GM12873 (cell line): ENCODE measurements around the gene HNRNPDL.

Experiments used
- TF ChIP-seq, protein P1 (sequence below): IDR thresholded peaks from 2 replicates; pipeline ENCODE4 v1.5.1; 2012; ENCODE audit warnings: low read depth, mild to moderate bottlenecking, moderate library complexity, low read length, control low read depth; ENCODE audit not compliant: insufficient read depth; ENCODE audit errors: missing control alignments

The HNRNPDL gene

DNA sequence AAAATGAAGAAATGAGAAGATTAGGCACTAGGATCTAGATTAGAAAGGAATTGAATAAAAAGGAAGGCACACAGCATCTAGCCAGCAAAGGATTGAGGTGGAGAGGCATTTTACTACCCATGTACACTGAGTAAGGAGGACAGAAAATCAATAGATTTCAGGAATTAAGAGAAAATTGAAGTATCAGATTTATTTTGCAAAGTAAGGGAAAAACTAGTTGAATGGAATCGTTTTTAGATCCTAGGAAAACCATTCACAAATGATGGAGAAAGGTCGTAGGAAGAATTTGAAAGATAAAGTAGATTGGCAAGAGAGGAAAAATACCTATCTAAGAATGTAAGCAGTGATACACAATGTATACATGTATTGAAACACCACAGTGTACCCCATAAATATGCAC is 31.4 kb upstream of the HNRNPDL start:
- TF ChIP-seq, protein P1, sequence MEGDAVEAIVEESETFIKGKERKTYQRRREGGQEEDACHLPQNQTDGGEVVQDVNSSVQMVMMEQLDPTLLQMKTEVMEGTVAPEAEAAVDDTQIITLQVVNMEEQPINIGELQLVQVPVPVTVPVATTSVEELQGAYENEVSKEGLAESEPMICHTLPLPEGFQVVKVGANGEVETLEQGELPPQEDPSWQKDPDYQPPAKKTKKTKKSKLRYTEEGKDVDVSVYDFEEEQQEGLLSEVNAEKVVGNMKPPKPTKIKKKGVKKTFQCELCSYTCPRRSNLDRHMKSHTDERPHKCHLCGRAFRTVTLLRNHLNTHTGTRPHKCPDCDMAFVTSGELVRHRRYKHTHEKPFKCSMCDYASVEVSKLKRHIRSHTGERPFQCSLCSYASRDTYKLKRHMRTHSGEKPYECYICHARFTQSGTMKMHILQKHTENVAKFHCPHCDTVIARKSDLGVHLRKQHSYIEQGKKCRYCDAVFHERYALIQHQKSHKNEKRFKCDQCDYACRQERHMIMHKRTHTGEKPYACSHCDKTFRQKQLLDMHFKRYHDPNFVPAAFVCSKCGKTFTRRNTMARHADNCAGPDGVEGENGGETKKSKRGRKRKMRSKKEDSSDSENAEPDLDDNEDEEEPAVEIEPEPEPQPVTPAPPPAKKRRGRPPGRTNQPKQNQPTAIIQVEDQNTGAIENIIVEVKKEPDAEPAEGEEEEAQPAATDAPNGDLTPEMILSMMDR = no peak

DNA sequence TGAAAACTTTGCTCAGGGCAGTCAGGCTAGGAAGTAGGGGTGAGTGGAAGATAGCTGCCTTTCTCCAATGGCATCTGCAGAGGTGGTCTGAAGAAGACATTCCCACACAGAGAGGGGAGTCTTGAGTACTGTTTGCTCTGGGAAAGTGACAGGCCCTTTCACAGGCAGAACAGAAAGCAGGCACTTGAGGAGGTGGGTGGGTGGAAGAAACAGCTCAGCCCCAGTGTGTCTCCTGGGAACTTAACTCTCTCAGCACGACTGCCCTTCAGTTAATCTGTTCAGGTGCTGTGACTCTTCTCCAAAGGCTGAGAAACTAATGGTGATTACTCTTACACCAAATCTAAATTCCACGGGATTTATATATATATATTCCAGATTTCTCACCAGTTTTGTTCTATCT is 28.5 kb upstream of the HNRNPDL start:
- TF ChIP-seq, protein P1 = no peak

DNA sequence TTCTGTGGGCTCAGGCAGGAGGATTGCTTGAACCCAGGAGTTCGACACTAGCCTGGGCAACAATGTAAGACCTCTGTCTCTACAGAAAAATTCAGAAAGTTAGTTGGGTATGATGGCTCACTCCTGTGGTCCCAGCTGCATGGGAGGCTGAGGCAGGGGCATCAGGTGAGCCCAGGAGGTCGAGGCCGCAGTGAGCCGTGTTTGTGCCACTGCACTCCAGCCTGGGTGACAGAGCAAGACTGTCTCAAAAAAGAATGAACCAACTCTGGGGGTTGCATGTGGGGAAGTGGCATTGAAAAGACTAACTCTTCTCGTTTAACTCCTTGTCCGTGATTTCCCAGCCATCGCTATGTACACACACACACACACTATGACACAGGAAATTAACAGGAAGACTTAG is 27.0 kb upstream of the HNRNPDL start:
- TF ChIP-seq, protein P1 = no peak

DNA sequence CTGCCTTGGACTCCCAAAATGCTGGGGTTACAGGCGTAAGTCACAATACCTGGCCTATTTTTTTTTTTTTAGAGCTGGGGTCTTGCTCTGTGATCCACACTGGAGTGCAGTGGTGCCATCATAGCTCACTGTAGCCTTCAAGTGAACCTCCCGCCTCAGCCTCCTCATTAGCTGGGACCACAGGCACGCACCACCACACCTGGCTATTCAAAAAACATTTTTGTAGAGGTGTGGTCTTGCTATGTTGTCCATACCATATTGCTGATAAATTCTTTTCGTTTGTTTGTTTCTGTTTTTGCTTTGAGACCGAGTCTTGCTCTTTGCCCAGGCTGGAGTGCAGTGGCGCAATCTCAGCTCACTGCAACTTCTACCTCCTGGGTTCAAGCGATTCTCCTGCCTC is 21.8 kb upstream of the HNRNPDL start:
- TF ChIP-seq, protein P1 = no peak

DNA sequence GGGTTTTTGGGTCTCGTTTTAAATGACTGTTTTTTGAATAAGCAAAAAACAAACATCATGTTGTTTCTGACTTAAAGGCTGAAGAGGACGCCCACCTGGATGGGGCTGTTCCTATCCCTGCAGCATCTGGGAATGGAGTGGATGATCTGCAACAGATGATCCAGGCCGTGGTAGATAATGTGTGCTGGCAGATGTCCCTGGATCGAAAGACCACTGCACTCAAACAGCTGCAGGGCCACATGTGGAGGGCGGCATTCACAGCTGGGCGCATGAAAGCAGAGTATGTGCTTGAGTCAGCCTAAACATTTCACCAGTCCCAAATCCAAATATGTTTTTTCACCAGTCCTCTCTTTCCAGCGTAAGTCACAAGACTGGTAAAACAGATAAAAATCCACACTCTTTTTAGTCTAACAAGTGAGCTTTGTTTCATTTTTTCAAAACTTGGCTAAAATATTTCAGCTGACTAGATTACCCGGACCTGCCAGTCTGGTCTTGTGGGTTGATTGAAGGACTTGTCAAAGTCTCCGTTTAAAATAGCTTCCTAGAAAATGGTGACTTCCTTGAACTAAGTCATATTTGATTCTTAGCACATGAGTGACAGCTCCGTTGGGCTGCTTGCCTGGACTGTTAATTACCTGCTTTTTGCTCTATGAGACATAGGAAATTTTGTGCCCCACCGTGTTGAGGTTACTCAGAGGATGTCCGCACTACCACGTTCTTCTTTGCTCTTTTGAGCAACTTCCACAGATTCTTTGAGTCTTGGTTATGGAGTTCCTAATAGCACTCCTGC is 20.9 kb upstream of the HNRNPDL start:
- TF ChIP-seq, protein P1 = no peak

DNA sequence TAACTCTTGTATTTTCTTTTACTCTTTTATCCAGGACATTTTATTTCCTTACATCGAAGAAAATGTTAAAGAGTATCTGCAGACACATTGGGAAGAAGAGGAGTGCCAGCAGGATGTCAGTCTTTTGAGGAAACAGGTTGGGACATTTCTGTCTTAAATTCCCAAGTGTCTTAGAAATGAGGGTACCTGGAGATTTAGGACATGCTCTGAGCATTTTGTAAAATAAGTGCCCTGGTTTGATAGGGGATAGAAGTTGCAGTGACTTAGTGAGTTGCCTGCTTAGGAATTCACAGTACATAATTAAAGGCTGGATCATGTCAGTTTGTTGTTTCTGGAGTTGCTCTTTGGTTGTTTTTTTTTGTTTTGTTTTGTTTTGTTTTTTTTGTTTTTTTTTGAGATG is 17.6 kb upstream of the HNRNPDL start:
- TF ChIP-seq, protein P1 = no peak

DNA sequence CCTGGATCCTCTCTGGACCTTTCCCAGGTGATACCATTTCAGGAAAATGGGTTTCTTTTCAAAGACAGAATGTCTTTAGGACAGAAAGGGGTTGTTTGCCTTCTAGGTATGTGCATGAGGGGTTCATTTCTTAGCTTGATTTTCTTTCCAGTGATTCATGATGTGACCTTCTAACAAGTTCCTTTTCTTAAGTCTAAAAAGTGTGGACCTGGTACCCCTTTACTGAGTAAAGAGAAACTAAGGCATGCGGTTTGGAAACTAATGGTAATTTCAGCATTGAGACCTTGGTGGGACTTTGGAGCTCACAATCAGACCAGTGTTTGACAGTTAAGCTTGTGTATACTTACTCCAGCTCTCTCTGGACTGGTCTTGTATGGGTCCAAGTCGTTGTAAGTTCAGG is 8.8 kb upstream of the HNRNPDL start:
- TF ChIP-seq, protein P1 = no peak
